Bronchial epithelial cell (primary cell): ENCODE results near the gene DTYMK. TPM values are rescaled to one million over a fixed set of nuclear protein-coding genes. Genes with fewer than 3 reads are reported as not detected.
A peak's percentile ranks its signal among the peaks of the same experiment; 100 is the strongest.

Experiments used
- DNase-seq: peaks from one replicate; pipeline ENCODE4 v3.0.0-alpha.2; 2010; ENCODE audit warnings: low read depth
- FAIRE-seq: peaks from 2 replicates; lab custom pipeline; 2011; peaks lifted over from hg19 to GRCh38; lab: Jason Lieb, UNC
- H3K27me3 ChIP-seq: 2 replicates; pipeline ENCODE4 v1.5.1; 2011; ENCODE audit warnings: low read length; ENCODE audit not compliant: control insufficient read depth, insufficient read depth
- H3K36me3 ChIP-seq: 2 replicates; pipeline ENCODE4 v1.5.1; 2011; ENCODE audit warnings: low read length; ENCODE audit not compliant: control insufficient read depth, insufficient read depth
- H3K4me3 ChIP-seq: 2 replicates; pipeline ENCODE4 v1.5.1; 2011; ENCODE audit warnings: mild to moderate bottlenecking, low read depth, low read length, control low read depth
- CTCF ChIP-seq: IDR thresholded peaks from 2 replicates; pipeline ENCODE4 v1.5.1; 2011; ENCODE audit warnings: mild to moderate bottlenecking, moderate library complexity, low read length, control low read depth, inconsistent platforms; ENCODE audit not compliant: insufficient read depth, severe bottlenecking
- total RNA-seq: library from RNA; depleted of rRNA; stranded (reverse); fragments of >200 nt; gene quantifications from 2 replicates; pipeline ENCODE4 v1.2.1, GENCODE V29; 2014

DTYMK gene
- total RNA-seq, 1 donor from 2014 or later: 21.1 TPM

GRCh38 chr2:241690202-241690717 lies 3.6 kb upstream of the DTYMK start:
- TF ChIP-seq CTCF: no peak
- Histone ChIP-seq H3K27me3 (no peaks in the 10 kb centered on the region), H3K36me3 (peaks cover 17% of the 10 kb centered on the region), H3K4me3 (no peak overlapping the region)
- DNase-seq (no peak), FAIRE-seq (no peak)

GRCh38 chr2:241689306-241689705 lies 2.7 kb upstream of the DTYMK start:
- Histone ChIP-seq H3K36me3 (peaks cover 16% of the 10 kb centered on the region), H3K4me3 (no peak overlapping the region), H3K27me3 (no peaks in the 10 kb centered on the region)
- no peak for TF ChIP-seq CTCF
- DNase-seq: no peak
- no peak for FAIRE-seq

GRCh38 chr2:241686324-241686649 lies 328 bp downstream of the DTYMK start:
- Histone ChIP-seq H3K36me3 (peaks cover 11% of the 10 kb centered on the region), H3K4me3 (peak overlapping the region; percentile 50), H3K27me3 (no peaks in the 10 kb centered on the region)
- TF ChIP-seq CTCF: no peak
- FAIRE-seq (no peak), DNase-seq (no peak)

GRCh38 chr2:241680827-241681599 lies 5.6 kb downstream of the DTYMK start:
- TF ChIP-seq CTCF: no peak
- H3K36me3 ChIP-seq: peaks cover 20% of the 10 kb centered on the region
- H3K27me3 ChIP-seq: no peaks in the 10 kb centered on the region
- DNase-seq (peak; percentile 37), FAIRE-seq (no peak)
- no peak overlapping the region for H3K4me3 ChIP-seq

GRCh38 chr2:241680044-241680443 lies 6.6 kb downstream of the DTYMK start:
- Histone ChIP-seq H3K27me3 (no peaks in the 10 kb centered on the region), H3K4me3 (no peak overlapping the region), H3K36me3 (peaks cover 19% of the 10 kb centered on the region)
- TF ChIP-seq CTCF: no peak
- FAIRE-seq (no peak), DNase-seq (no peak)
